Endothelial cell of umbilical vein (primary cell): Measurements from ENCODE around the gene PPARD. TPM values are rescaled to one million over a fixed set of nuclear protein-coding genes. Genes with fewer than 3 reads are reported as not detected.

Experiments used
- BruUV-seq: library from RNA; stranded (reverse); fragments of 400-500 nt; replicated peaks from 2 replicates; lab custom pipeline; 2021; lab: Mats Ljungman, UMichigan
- CTCF ChIA-PET: fragments of 300-600, 350-600 bp; sonication (Branson Sonifier 250); formaldehyde crosslinking; loops from one replicate; lab custom pipeline; 2021; ENCODE audit warnings: antibody characterized with exemption, inconsistent platforms; lab: Charles Lee
- POLR2A ChIA-PET: fragments of 300-600, 350-600 bp; sonication (Branson Sonifier 250); formaldehyde crosslinking; loops from one replicate; lab custom pipeline; 2021; ENCODE audit warnings: antibody characterized with exemption, inconsistent platforms; lab: Charles Lee
- DNase-seq: peaks from one replicate; pipeline ENCODE4 v3.0.0-alpha.2; 2011; ENCODE audit warnings: low read depth, low spot score
- FAIRE-seq: peaks from 2 replicates; lab custom pipeline; 2011; peaks lifted over from hg19 to GRCh38; lab: Jason Lieb, UNC
- H2AFZ ChIP-seq: 2 replicates; pipeline ENCODE4 v1.6.0; 2012; ENCODE audit warnings: low read depth, low read length, control low read depth, inconsistent platforms
- H3K27ac ChIP-seq: 2 replicates; pipeline ENCODE4 v1.5.1; 2011; ENCODE audit warnings: low read depth, mild to moderate bottlenecking, control low read depth, low read length, moderate library complexity; ENCODE audit not compliant: insufficient read depth
- H3K27me3 ChIP-seq, 2 experiments: 2 replicates each; pipeline versions ENCODE4 v1.6.0 to v1.6.1; 2011; ENCODE audit warnings: low read length in 2 of 2, mixed read lengths in 1 of 2; ENCODE audit not compliant: control insufficient read depth in 2 of 2, insufficient read depth in 2 of 2
- H3K36me3 ChIP-seq, 2 experiments: 2 replicates in 1 of 2; 3 replicates in 1 of 2; pipeline ENCODE4 v1.5.1; 2011; ENCODE audit warnings: low read length in 2 of 2, mild to moderate bottlenecking in 1 of 2, moderate library complexity in 1 of 2; ENCODE audit not compliant: control insufficient read depth in 2 of 2, insufficient read depth in 2 of 2; ENCODE audit errors: extremely low read depth in 1 of 2
- H3K4me1 ChIP-seq: 3 replicates; pipeline ENCODE4 v1.5.1; 2011; ENCODE audit warnings: mild to moderate bottlenecking, low read length; ENCODE audit not compliant: control insufficient read depth, insufficient read depth; ENCODE audit errors: extremely low read depth
- H3K4me2 ChIP-seq: 2 replicates; pipeline ENCODE4 v1.6.1; 2011; ENCODE audit warnings: low read length, control low read depth, mixed read lengths; ENCODE audit not compliant: insufficient read depth
- H3K4me3 ChIP-seq, 3 experiments: fragments of 200-600 bp in 1 of 3; sonication (generic), shearing (Covaris generic) in 1 of 3; replicated peaks in 1 of 3; 2 replicates each; pipeline ENCODE4 v1.5.1; 2011 to 2016; ENCODE audit warnings: control low read depth in 3 of 3, low read length in 3 of 3, mild to moderate bottlenecking in 2 of 3, inconsistent platforms in 1 of 3, low read depth in 1 of 3, moderate library complexity in 1 of 3; ENCODE audit not compliant: insufficient read depth in 1 of 3
- H3K79me2 ChIP-seq: 2 replicates; pipeline ENCODE4 v1.6.0; 2012; ENCODE audit warnings: low read length, inconsistent platforms; ENCODE audit not compliant: control insufficient read depth, insufficient read depth
- H3K9ac ChIP-seq: replicated peaks from 2 replicates; pipeline ENCODE3; 2011; ENCODE audit warnings: low read length, control low read depth; ENCODE audit not compliant: insufficient read depth; ENCODE audit errors: extremely low read depth
- H3K9me1 ChIP-seq: replicated peaks from 3 replicates; pipeline ENCODE4 v1.6.0; 2011; ENCODE audit warnings: mild to moderate bottlenecking, low read length; ENCODE audit not compliant: control insufficient read depth, insufficient read depth; ENCODE audit errors: extremely low read depth
- H3K9me3 ChIP-seq: replicated peaks from 2 replicates; pipeline ENCODE4 v1.5.1; 2012; ENCODE audit warnings: low read length, inconsistent platforms; ENCODE audit not compliant: control insufficient read depth, insufficient read depth
- H4K20me1 ChIP-seq: replicated peaks from 2 replicates; pipeline ENCODE3; 2011; ENCODE audit warnings: mild to moderate bottlenecking, low read length; ENCODE audit not compliant: control insufficient read depth, insufficient read depth; ENCODE audit errors: extremely low read depth
- CTCF ChIP-seq, 2 donors: IDR thresholded peaks; 1 replicate in 1 of 2; 2 replicates in 1 of 2; pipeline ENCODE4 v1.5.1; 2011; ENCODE audit warnings: low read length in 2 of 2, mild to moderate bottlenecking in 2 of 2, moderate library complexity in 2 of 2, control low read depth in 1 of 2, inconsistent platforms in 1 of 2, low read depth in 1 of 2; ENCODE audit not compliant: insufficient read depth in 1 of 2; ENCODE audit errors: extremely low read depth in 1 of 2
- GATA2 ChIP-seq: IDR thresholded peaks from 2 replicates; pipeline ENCODE4 v1.7.0; 2011; ENCODE audit warnings: low read depth, mild to moderate bottlenecking, moderate library complexity, mixed read lengths, low read length; ENCODE audit not compliant: insufficient read length, insufficient read depth
- POLR2A ChIP-seq: IDR thresholded peaks from 2 replicates; pipeline ENCODE4 v1.6.1; 2012; ENCODE audit warnings: low read depth, mild to moderate bottlenecking, control low read depth, low read length
- POLR2AphosphoS5 ChIP-seq: IDR thresholded peaks from 2 replicates; pipeline ENCODE4 v1.6.1; 2012; ENCODE audit warnings: low read depth, mild to moderate bottlenecking, control low read depth, low read length, moderate library complexity; ENCODE audit not compliant: insufficient read depth
- dilution Hi-C: fragments of 300-500 bp; cut with MboI; formaldehyde crosslinking; loops from one replicate; pipeline ENCODE4 v1.15.0; 2019; ENCODE audit warnings: low sequenced_read_pairs; ENCODE audit not compliant: extremely low pct_ligation_motif_present
- intact Hi-C: fragments of 100-400 bp; cut with micrococcal nuclease; formaldehyde crosslinking; loops from one replicate; pipeline ENCODE4 v1.10.0; 2022
- polyA plus RNA-seq, 4 experiments: library from polyadenylated mRNA; depleted of rRNA in 3 of 4; stranded (reverse) in 3 of 4; unstranded in 1 of 4; fragments of >200 nt; gene quantifications; 2 replicates each; pipeline versions ENCODE4 v1.2.1 to v1.2.3, GENCODE V29; 2011 to 2012; ENCODE audit warnings: missing spikeins in 1 of 4
- total RNA-seq: library from RNA; stranded (reverse); gene quantifications from 2 replicates; pipeline ENCODE4 v1.2.3, GENCODE V29; 2021

Gene PPARD
- total and polyA plus RNA-seq, 2 donors (not counting 3 experiments of a cell fraction or from before 2014, with no cell fraction given): 23.4 to 29.2 TPM

GRCh38 chr6:35295521-35296315 is 46.6 kb upstream of the PPARD start:
- Histone ChIP-seq H3K27ac (no peak overlapping the region), H3K4me2 (no peak overlapping the region), H3K4me1 (peaks cover 10% of the 10 kb centered on the region), H3K79me2 (no peaks in the 10 kb centered on the region), H3K9me1 (no peaks in the 10 kb centered on the region), H3K4me3 (no peak overlapping the region), H3K9me3 (no peaks in the 10 kb centered on the region), H3K27me3 (no peaks in the 10 kb centered on the region), H3K36me3 (peaks cover 6 to 33% of the 10 kb centered on the region in 2 experiments), H3K9ac (no peak overlapping the region), H2AFZ (no peak overlapping the region), H4K20me1 (no peaks in the 10 kb centered on the region)
- no TSS peak for BruUV-seq
- CTCF ChIA-PET: interaction anchor here (0.7 to 3.8 kb wide), 9 partner anchors 9 to 442 kb away, joined by 3 to 67 read pairs (median 11); partner anchors contain the start of genes ARMC12, PPARD and RPL10A
- DNase-seq (no peak), FAIRE-seq (no peak)
- dilution Hi-C loops (no loop called here), intact Hi-C loops (loop anchor here (10.0 kb wide), 1 partner anchor 439 kb away; the partner anchor contains the start of gene ARMC12)
- TF ChIP-seq CTCF (IDR thresholded peaks at IDR 0.05; ENCODE audit: extremely low read depth in 1 of 2, insufficient read depth in 1 of 2, low read depth in 1 of 2, low read length in 2 of 2) (no peak), POLR2A (no peak), GATA2 (no peak), POLR2AphosphoS5 (no peak)
- POLR2A ChIA-PET: no interaction called here
